Measurements from ENCODE around the gene IGSF6.
A peak's percentile ranks its signal among the peaks of the same experiment; 100 is the strongest.
"Not testable (repeated sequence)": the region's sequence is repeated elsewhere in the genome, so short reads cannot be mapped to it uniquely, and the experiment has no call there.

IGSF6 gene

DNA sequence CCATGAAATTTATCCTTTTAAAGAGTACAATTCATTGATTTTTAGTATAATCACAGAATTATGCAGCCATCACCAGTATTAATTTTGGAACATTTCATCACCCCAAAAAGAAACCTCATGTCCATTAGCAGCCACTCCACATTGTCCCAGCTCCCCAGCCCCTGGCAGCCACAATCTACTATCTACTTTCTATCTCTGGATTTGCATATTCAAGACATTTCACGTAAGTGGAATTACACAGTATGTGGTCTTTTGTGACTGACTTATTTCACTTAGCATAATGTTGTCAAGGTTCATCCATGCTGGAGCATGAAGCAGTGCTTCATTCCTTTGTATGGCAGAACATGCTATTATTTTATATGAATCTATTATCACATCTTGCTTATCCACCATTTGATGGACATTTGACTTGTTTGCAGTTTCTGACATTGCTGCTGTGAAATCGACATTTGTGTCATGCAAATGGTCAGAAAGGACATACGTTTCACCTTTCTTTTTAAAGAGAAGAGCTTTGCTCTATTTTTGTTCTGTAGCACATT is 42.3 kb downstream of the IGSF6 start:
- TF ChIP-seq, protein P1, sequence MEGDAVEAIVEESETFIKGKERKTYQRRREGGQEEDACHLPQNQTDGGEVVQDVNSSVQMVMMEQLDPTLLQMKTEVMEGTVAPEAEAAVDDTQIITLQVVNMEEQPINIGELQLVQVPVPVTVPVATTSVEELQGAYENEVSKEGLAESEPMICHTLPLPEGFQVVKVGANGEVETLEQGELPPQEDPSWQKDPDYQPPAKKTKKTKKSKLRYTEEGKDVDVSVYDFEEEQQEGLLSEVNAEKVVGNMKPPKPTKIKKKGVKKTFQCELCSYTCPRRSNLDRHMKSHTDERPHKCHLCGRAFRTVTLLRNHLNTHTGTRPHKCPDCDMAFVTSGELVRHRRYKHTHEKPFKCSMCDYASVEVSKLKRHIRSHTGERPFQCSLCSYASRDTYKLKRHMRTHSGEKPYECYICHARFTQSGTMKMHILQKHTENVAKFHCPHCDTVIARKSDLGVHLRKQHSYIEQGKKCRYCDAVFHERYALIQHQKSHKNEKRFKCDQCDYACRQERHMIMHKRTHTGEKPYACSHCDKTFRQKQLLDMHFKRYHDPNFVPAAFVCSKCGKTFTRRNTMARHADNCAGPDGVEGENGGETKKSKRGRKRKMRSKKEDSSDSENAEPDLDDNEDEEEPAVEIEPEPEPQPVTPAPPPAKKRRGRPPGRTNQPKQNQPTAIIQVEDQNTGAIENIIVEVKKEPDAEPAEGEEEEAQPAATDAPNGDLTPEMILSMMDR (conservative IDR thresholded peaks at IDR 0.05; ENCODE audit: low read length): no peak
- H3K4me3 ChIP-seq (ENCODE audit: low read length): no peak overlapping the region
- no peak for DNase-seq (ENCODE audit: low read depth)

DNA sequence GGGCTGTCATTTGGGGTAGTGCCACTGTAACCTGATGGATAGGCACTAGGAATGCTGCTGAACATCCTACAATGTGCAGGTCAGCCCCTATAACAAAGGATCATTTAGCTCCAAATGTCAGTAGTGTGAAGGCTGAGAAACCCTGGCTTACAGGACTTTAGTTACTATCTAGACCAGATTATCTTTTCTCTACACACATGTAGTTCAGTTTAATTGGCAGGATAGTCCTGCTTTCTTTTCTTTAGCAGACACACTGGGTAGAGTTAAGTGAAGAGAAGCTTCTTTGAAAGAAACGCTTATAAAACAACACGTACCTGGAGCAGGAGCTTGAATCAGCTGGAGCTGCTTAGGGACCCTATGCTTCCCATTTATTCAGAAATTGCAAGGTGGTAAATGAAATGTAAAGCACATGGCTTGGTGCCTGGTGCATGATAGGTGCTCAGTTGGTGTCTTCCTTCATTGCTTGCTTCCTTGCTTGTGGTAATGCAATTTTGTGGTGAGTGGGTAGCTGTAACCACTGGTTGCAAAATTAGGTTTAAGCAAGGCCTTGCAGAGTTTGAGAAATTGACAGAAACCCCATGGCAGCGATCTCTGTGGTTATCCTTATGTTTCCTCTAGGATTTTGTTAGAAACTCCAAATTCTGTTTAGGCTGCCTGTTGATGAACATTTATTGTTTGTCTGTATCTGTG is 43.6 kb downstream of the IGSF6 start:
- H3K4me3 ChIP-seq (ENCODE audit: low read length): no peak overlapping the region
- DNase-seq (ENCODE audit: low read depth): peak; percentile 78
- TF ChIP-seq, protein P1 (conservative IDR thresholded peaks at IDR 0.05; ENCODE audit: low read length): no peak

DNA sequence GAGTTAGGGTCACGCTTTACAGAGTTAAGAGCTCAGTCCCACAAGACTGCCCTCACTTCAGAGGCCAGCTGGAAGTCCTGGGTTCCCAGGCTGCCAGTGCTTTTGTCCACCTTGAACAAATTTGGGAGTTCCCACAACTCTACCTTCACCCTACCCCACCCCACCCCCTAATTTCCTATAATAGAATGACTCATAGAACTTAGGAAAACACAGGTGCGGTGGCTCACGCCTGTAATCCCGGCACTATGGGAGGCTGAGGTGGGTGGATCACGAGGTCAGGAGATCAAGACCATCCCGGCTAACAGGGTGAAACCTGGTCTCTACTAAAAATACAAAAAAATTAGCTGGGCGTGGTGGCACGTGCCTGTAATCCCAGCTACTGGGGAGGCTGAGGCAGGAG is 46.6 kb downstream of the IGSF6 start:
- H3K4me3 ChIP-seq (ENCODE audit: low read length); DNase-seq (ENCODE audit: low read depth): not testable (repeated sequence)

DNA sequence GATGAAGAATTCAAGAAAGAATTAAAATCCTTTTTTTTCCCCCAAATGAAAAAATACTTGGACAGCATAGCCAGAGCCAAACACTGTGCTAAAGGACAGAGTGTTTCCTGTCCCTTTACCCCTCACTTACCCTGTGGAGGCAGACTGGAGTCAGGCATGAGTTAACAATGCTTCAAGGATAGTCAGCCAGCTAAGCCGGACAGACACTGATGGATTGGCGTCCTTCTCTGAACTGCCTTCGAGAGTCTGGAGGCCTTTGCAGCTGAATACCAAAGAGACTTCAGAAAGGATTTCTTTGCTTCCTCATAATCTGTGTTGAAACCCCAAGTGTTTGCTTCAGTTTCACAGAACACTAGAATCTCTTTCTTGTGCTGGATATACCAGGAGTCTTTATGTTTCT is 48.5 kb downstream of the IGSF6 start:
- H3K4me3 ChIP-seq (ENCODE audit: low read length): no peak overlapping the region
- TF ChIP-seq, protein P1 (conservative IDR thresholded peaks at IDR 0.05; ENCODE audit: low read length): no peak
- DNase-seq (ENCODE audit: low read depth): peak; percentile 44

DNA sequence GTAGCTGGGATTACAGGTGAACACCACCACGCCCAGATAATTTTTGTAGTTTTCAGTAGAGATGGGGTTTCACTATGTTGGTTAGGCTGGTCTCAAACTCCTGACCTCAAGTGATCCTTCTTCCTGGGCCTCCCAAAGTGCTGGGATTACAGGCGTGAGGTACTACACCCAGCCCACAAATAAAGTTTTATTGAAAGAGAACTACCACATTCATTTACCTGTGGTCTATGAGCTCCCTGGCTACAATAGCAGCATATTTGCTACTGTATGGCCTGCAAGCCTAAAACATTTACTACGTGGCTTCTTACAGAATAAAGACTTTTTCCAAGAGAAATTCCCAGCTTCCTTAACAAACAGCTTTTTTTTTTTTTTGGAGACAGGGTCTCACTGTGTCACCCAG is 49.6 kb downstream of the IGSF6 start:
- TF ChIP-seq, protein P1 (conservative IDR thresholded peaks at IDR 0.05; ENCODE audit: low read length): no peak
- no peak for DNase-seq (ENCODE audit: low read depth)
- H3K4me3 ChIP-seq (ENCODE audit: low read length): no peak overlapping the region

DNA sequence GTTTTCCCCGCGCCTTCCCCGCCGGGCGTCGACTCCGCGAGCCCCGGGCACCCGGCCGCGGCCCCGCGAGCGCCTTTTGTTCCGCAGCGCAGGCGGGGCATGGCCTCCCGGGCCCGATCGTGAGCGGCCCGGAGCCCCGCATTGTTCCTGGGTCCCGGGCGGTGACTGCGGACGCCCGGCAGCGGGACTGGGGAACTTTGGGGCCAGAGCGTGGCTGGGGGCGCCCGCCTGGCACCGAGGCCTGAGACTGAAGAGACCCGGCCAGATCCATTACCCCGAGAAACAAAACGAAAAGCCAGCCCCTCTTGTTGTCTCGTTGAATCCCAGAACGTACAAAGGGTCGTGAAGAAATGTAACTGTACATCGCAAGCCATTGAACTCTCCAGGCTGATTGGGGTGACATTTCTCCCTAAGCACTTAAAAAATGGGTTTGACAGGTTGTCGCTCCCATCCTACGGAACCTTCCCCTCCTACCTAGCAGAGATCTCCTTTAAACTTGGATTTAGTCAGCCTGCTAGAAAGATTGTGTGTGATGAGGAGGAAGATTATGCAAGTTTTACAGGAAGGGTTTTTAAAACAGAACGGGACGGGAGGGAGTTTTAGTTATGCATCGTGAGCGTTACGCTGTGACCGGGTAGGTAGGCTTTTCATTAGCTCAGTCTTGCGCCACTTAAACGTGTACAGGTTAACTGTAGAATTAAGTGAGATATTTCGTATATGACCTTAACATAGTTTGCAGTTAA is 52.2 kb downstream of the IGSF6 start:
- no peak for DNase-seq (ENCODE audit: low read depth)
- TF ChIP-seq, protein P1 (conservative IDR thresholded peaks at IDR 0.05; ENCODE audit: low read length): no peak
- peak overlapping the region; percentile 62 for H3K4me3 ChIP-seq (ENCODE audit: low read length)

DNA sequence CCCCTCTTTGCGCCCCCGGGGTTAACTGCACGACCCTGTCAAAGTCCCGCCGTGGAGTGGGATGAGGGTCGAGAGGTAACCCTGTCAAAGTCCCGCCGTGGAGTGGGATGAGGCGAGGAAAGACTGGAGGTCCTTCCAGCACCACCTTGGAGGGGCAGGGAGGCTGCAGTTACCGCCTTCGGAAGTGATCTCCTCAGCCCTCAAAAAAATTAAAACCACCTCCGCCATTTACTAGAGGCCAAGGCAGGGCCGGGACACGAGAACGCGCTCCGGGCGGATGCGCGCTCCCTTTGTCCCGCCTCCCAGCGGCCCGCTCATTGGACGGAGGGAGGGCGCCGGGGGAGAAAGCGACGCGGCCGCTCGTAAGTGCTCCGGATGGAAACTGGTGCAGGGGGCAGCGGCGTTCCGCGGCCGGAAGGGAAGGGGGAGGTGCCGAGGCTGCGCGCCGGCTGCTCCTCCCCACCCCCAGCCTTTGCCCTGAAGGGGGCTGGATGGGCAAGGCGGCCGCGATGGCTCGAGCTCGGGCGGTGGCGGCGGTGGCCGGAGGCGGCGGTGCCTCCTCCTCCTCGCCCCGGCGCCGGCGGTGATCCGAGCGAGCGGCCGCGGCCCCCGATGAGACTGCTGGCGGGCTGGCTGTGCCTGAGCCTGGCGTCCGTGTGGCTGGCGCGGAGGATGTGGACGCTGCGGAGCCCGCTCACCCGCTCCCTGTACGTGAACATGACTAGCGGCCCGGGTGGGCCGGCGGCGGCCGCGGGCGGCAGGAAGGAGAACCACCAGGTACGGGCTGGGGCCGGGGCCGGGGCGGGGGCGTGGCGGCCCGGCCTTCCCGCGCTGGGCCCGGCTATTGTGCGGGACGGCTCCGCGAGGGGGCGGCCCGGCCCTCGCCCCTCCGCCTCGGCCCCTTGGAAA is 53.0 kb downstream of the IGSF6 start, which contains the start of gene METTL9:
METTL9 (plus strand) TSS at position 456 of the 909 bp plus-strand sequence; CDS start at position 613, 157 bp downstream.
- peak within 1 kb of the TSS; percentile 62 for H3K4me3 ChIP-seq (ENCODE audit: low read length)
- TF ChIP-seq, protein P1 (conservative IDR thresholded peaks at IDR 0.05; ENCODE audit: low read length): no peak
- DNase-seq (ENCODE audit: low read depth): peak; percentile 94

Measured in AG10803 (cell line).